ENCODE measurements around the gene LSAMP.

DNA sequence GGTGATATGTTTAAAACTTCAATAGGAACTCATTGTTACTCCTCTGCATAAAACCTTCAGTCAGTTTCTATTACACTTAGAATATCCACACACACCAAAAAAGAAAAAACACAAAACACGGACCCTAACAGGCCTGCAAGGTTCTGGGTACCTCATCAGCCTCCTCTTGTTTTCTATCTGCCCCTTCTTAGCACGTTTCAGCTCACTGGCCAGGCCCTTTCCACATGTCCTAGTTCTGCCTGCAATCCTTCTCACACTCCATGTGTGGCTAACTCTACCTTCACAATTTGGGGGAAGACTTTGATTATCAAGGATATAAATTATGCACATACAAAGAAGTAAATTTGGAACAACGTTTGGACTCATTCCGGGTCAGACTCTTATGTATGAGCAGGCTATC is 376.3 kb downstream of the LSAMP start:
- TF ChIP-seq POLR2A (IDR thresholded peaks at IDR 0.05) (no peak), POLR2AphosphoS5 (IDR thresholded peaks at IDR 0.05) (no peak)
- TF ChIP-seq, protein P1, sequence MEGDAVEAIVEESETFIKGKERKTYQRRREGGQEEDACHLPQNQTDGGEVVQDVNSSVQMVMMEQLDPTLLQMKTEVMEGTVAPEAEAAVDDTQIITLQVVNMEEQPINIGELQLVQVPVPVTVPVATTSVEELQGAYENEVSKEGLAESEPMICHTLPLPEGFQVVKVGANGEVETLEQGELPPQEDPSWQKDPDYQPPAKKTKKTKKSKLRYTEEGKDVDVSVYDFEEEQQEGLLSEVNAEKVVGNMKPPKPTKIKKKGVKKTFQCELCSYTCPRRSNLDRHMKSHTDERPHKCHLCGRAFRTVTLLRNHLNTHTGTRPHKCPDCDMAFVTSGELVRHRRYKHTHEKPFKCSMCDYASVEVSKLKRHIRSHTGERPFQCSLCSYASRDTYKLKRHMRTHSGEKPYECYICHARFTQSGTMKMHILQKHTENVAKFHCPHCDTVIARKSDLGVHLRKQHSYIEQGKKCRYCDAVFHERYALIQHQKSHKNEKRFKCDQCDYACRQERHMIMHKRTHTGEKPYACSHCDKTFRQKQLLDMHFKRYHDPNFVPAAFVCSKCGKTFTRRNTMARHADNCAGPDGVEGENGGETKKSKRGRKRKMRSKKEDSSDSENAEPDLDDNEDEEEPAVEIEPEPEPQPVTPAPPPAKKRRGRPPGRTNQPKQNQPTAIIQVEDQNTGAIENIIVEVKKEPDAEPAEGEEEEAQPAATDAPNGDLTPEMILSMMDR (IDR thresholded peaks at IDR 0.05) = no peak
